Measurements from ENCODE around the gene DNAH7. TPM values are rescaled to one million over a fixed set of nuclear protein-coding genes. Genes with fewer than 3 reads are reported as not detected.

DNAH7 gene
- total RNA-seq (0.31 TPM), polyA plus RNA-seq (ENCODE audit: insufficient read depth in 1 of 8, insufficient read length in 8 of 8, low replicate concordance in 1 of 8) (under 1 TPM; 0.15 to 0.58 (median 0.22) TPM)
- long read RNA-seq, donor 1 = 0 reads
- long read RNA-seq, donor 2 = 0 reads
- long read RNA-seq, donor 3 = 0 reads
- long read RNA-seq, donor 4 = 0 reads
- long read RNA-seq, donor 5 = 0 reads
- long read RNA-seq, donor 6 = 0 reads
- long read RNA-seq, donor 7 = 0 reads
- long read RNA-seq, donor 8 = 0 reads
- long read RNA-seq, donor 9 = 0 reads
- long read RNA-seq, donor 10 = 0 reads
- long read RNA-seq, donor 11 = 0 reads

GRCh38 chr2:196068271-196069209 lies at the start of gene DNAH7:
Gene DNAH7 (minus strand): TSS chr2:196068837. CDS start chr2:196068711, 126 bp downstream.
- WGBS (ENCODE audit: insufficient coverage) = 0% methylated on average over 41 of the region's 53 CpGs
- H3K27ac ChIP-seq (ENCODE audit: low read length) = peak within 1 kb of the TSS; percentile 73
- peaks cover 3% of the 10 kb centered on the region for H3K4me1 ChIP-seq (ENCODE audit: control insufficient read depth, insufficient read depth, low read length)

GRCh38 chr2:196117214-196117705 lies 48.6 kb upstream of the DNAH7 start:
- Histone ChIP-seq H3K9me3 (replicated peaks; ENCODE audit: control insufficient read depth, low read depth, low read length) (no peaks in the 10 kb centered on the region), H3K27ac (ENCODE audit: low read length) (no peak overlapping the region), H3K4me1 (ENCODE audit: control insufficient read depth, insufficient read depth, low read length) (peaks cover 3% of the 10 kb centered on the region), H3K36me3 (ENCODE audit: control insufficient read depth, insufficient read depth, low read length) (no peaks in the 10 kb centered on the region), H3K4me3 (ENCODE audit: low read length) (no peak overlapping the region), H3K27me3 (ENCODE audit: control insufficient read depth, insufficient read depth, low read length) (no peaks in the 10 kb centered on the region)
- WGBS (ENCODE audit: insufficient coverage) = no CpG with 5 or more reads among the region's 4 CpGs
- no peak for DNase-seq

More at GRCh38 chr2:196068271-196069209, at the start of gene DNAH7:
- Histone ChIP-seq H3K36me3 (ENCODE audit: control insufficient read depth, insufficient read depth, low read length) (no peaks in the 10 kb centered on the region), H3K9me3 (replicated peaks; ENCODE audit: control insufficient read depth, low read depth, low read length) (no peaks in the 10 kb centered on the region), H3K27me3 (ENCODE audit: control insufficient read depth, insufficient read depth, low read length) (no peaks in the 10 kb centered on the region), H3K4me3 (ENCODE audit: low read length) (peak within 1 kb of the TSS; percentile 86)
- DNase-seq = peak; percentile 95

GRCh38 chr2:196113061-196113974 lies 44.7 kb upstream of the DNAH7 start:
- no peaks in the 10 kb centered on the region for H3K9me3 ChIP-seq (replicated peaks; ENCODE audit: control insufficient read depth, low read depth, low read length)
- H3K27ac ChIP-seq (ENCODE audit: low read length) = no peak overlapping the region
- H3K27me3 ChIP-seq (ENCODE audit: control insufficient read depth, insufficient read depth, low read length) = no peaks in the 10 kb centered on the region
- 12% methylated on average over 4 of the region's 7 CpGs for WGBS (ENCODE audit: insufficient coverage)
- H3K4me3 ChIP-seq (ENCODE audit: low read length) = no peak overlapping the region
- no peaks in the 10 kb centered on the region for H3K36me3 ChIP-seq (ENCODE audit: control insufficient read depth, insufficient read depth, low read length)
- DNase-seq = peak; percentile 36
- H3K4me1 ChIP-seq (ENCODE audit: control insufficient read depth, insufficient read depth, low read length) = peaks cover 3% of the 10 kb centered on the region

GRCh38 chr2:196112418-196113034 lies 43.9 kb upstream of the DNAH7 start:
- whole genome bisulfite sequencing (ENCODE audit: insufficient coverage) = no CpG with 5 or more reads among the region's 5 CpGs
- Histone ChIP-seq H3K4me1 (ENCODE audit: control insufficient read depth, insufficient read depth, low read length) (peaks cover 3% of the 10 kb centered on the region), H3K27me3 (ENCODE audit: control insufficient read depth, insufficient read depth, low read length) (no peaks in the 10 kb centered on the region), H3K27ac (ENCODE audit: low read length) (no peak overlapping the region), H3K4me3 (ENCODE audit: low read length) (no peak overlapping the region), H3K36me3 (ENCODE audit: control insufficient read depth, insufficient read depth, low read length) (no peaks in the 10 kb centered on the region), H3K9me3 (replicated peaks; ENCODE audit: control insufficient read depth, low read depth, low read length) (no peaks in the 10 kb centered on the region)
- peak; percentile 11 for DNase-seq

- no peaks in the 10 kb centered on the region for H3K36me3 ChIP-seq (ENCODE audit: control insufficient read depth, insufficient read depth, low read length)
- no peak for DNase-seq
- peaks cover under 1% of the 10 kb centered on the region for H3K4me1 ChIP-seq (ENCODE audit: control insufficient read depth, insufficient read depth, low read length)
- H3K27me3 ChIP-seq (ENCODE audit: control insufficient read depth, insufficient read depth, low read length) = no peaks in the 10 kb centered on the region
- no peaks in the 10 kb centered on the region for H3K9me3 ChIP-seq (replicated peaks; ENCODE audit: control insufficient read depth, low read depth, low read length)
- H3K4me3 ChIP-seq (ENCODE audit: low read length) = no peak overlapping the region
- no CpG with 5 or more reads among the region's 1 CpG for WGBS (ENCODE audit: insufficient coverage)
- no peak overlapping the region for H3K27ac ChIP-seq (ENCODE audit: low read length)
These were observed 40.0 kb upstream of the DNAH7 start for GRCh38 chr2:196108604-196109003.

- H3K27me3 ChIP-seq (ENCODE audit: control insufficient read depth, insufficient read depth, low read length) = no peaks in the 10 kb centered on the region
- WGBS (ENCODE audit: insufficient coverage) = 33% methylated on average over 2 of the region's 5 CpGs
- no peaks in the 10 kb centered on the region for H3K4me1 ChIP-seq (ENCODE audit: control insufficient read depth, insufficient read depth, low read length)
- DNase-seq = peak; percentile 18
- H3K4me3 ChIP-seq (ENCODE audit: low read length) = no peak overlapping the region
- no peaks in the 10 kb centered on the region for H3K9me3 ChIP-seq (replicated peaks; ENCODE audit: control insufficient read depth, low read depth, low read length)
- H3K36me3 ChIP-seq (ENCODE audit: control insufficient read depth, insufficient read depth, low read length) = no peaks in the 10 kb centered on the region
- H3K27ac ChIP-seq (ENCODE audit: low read length) = no peak overlapping the region
These were observed 37.3 kb upstream of the DNAH7 start for GRCh38 chr2:196105951-196106350.

- H3K36me3 ChIP-seq (ENCODE audit: control insufficient read depth, insufficient read depth, low read length) = no peaks in the 10 kb centered on the region
- no peaks in the 10 kb centered on the region for H3K27me3 ChIP-seq (ENCODE audit: control insufficient read depth, insufficient read depth, low read length)
- H3K4me3 ChIP-seq (ENCODE audit: low read length) = no peak overlapping the region
- DNase-seq = no peak
- no peaks in the 10 kb centered on the region for H3K9me3 ChIP-seq (replicated peaks; ENCODE audit: control insufficient read depth, low read depth, low read length)
- no peaks in the 10 kb centered on the region for H3K4me1 ChIP-seq (ENCODE audit: control insufficient read depth, insufficient read depth, low read length)
- WGBS (ENCODE audit: insufficient coverage) = 100% methylated on average over 1 of the region's 4 CpGs
- H3K27ac ChIP-seq (ENCODE audit: low read length) = no peak overlapping the region
These were observed 35.4 kb upstream of the DNAH7 start for GRCh38 chr2:196104066-196104465.

- DNase-seq = no peak
- Histone ChIP-seq H3K4me3 (ENCODE audit: low read length) (no peak overlapping the region), H3K9me3 (replicated peaks; ENCODE audit: control insufficient read depth, low read depth, low read length) (no peaks in the 10 kb centered on the region), H3K27ac (ENCODE audit: low read length) (no peak overlapping the region), H3K36me3 (ENCODE audit: control insufficient read depth, insufficient read depth, low read length) (no peaks in the 10 kb centered on the region), H3K27me3 (ENCODE audit: control insufficient read depth, insufficient read depth, low read length) (no peaks in the 10 kb centered on the region), H3K4me1 (ENCODE audit: control insufficient read depth, insufficient read depth, low read length) (no peaks in the 10 kb centered on the region)
- 89% methylated on average over 2 of the region's 2 CpGs for WGBS (ENCODE audit: insufficient coverage)
These were observed 35.0 kb upstream of the DNAH7 start for GRCh38 chr2:196103626-196104025.

- Histone ChIP-seq H3K27me3 (ENCODE audit: control insufficient read depth, insufficient read depth, low read length) (no peaks in the 10 kb centered on the region), H3K36me3 (ENCODE audit: control insufficient read depth, insufficient read depth, low read length) (no peaks in the 10 kb centered on the region), H3K27ac (ENCODE audit: low read length) (no peak overlapping the region), H3K9me3 (replicated peaks; ENCODE audit: control insufficient read depth, low read depth, low read length) (no peaks in the 10 kb centered on the region), H3K4me3 (ENCODE audit: low read length) (no peak overlapping the region), H3K4me1 (ENCODE audit: control insufficient read depth, insufficient read depth, low read length) (no peaks in the 10 kb centered on the region)
- 38% methylated on average over 1 of the region's 6 CpGs for WGBS (ENCODE audit: insufficient coverage)
- DNase-seq = no peak
These were observed 32.8 kb upstream of the DNAH7 start for GRCh38 chr2:196101325-196101991.

All from muscle of leg (tissue), 16 donors.